ENCODE data around the gene HAT1. TPM values are rescaled to one million over a fixed set of nuclear protein-coding genes. Genes with fewer than 3 reads are reported as not detected.

HAT1 gene
- total RNA-seq, 1 experiment from 2014 or later = 56.8 TPM

DNA sequence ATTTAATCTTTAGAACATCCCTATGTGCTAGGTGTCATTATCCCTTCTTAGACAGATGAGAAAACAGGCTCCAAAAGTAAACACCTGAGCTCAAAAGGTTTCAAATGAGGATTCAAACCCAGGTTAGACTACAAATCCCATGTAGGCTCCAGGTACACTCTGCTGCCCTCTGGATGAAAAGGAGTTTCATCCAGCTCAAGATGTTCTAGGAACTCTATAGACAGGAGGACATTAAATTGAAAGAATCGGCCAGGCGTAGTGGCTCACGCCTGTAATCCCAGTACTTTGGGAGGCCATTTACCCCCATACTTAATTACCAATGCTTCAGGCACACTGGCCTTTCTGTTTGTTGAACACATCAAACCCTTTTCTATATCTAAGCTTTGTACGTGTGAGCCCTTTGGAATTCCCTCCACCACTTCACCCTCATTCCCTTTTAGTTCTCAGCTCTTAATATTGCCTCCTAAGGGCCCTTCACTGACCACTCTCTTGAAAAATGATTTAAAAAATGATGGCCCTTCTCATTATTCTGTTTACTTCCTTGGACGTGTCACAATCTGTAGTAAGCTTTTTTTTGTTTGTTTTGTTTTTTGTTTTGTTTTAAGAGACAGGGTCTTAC, 38.9 kb upstream of the HAT1 start:
- peaks cover 85% of the 10 kb centered on the region for H3K79me2 ChIP-seq (ENCODE audit: low read length)
- H3K9me2 ChIP-seq (replicated peaks; ENCODE audit: insufficient read depth, low read length) = no peaks in the 10 kb centered on the region
- H4K20me1 ChIP-seq (ENCODE audit: insufficient read depth, low read depth, low read length) = no peaks in the 10 kb centered on the region
- no peaks in the 10 kb centered on the region for H3K27me3 ChIP-seq (ENCODE audit: low read length)
- H2AFZ ChIP-seq (ENCODE audit: low read length) = no peak overlapping the region
- no peak for DNase-seq
- H3K36me3 ChIP-seq (ENCODE audit: insufficient read depth, low read length) = peaks cover 20% of the 10 kb centered on the region; the same call in 1 of the 2 replicates
- H3K9me3 ChIP-seq (ENCODE audit: low read length) = no peaks in the 10 kb centered on the region
- H3K4me2 ChIP-seq (ENCODE audit: low read depth, low read length, poor library complexity, severe bottlenecking) = no peak overlapping the region
- H3K27ac ChIP-seq (ENCODE audit: low read length) = no peak overlapping the region
- no peaks in the 10 kb centered on the region for H3K4me1 ChIP-seq (ENCODE audit: low read length)
- no peak overlapping the region for H3K9ac ChIP-seq (ENCODE audit: low read length)
- no peak overlapping the region for H3K4me3 ChIP-seq (ENCODE audit: low read length)

DNA sequence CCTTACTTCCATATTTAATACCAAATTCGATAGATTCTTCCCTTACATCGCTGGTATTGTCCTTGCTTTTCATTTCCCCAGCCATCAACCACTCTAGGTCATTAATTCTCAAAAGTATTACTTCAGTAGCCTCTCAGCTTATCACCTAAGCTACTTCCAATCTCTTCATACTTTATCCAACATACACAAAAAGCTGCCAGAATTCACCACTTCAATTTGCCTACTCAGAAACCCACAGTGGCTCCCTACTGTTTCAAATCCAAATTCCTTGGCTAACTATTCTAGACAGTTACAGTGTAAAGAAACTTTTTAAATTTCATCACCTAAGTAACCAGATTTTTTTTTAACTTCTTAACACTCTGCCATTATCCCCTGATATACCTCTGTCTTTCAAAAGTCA, 32.9 kb upstream of the HAT1 start:
- peaks cover 18% of the 10 kb centered on the region for H3K4me1 ChIP-seq (ENCODE audit: low read length)
- H3K27me3 ChIP-seq (ENCODE audit: low read length) = no peaks in the 10 kb centered on the region
- H3K4me2 ChIP-seq (ENCODE audit: low read depth, low read length, poor library complexity, severe bottlenecking) = no peak overlapping the region
- H4K20me1 ChIP-seq (ENCODE audit: insufficient read depth, low read depth, low read length) = no peaks in the 10 kb centered on the region
- H3K4me3 ChIP-seq (ENCODE audit: low read length) = no peak overlapping the region
- H3K9ac ChIP-seq (ENCODE audit: low read length) = no peak overlapping the region
- peak overlapping the region; percentile 37; the same call in 1 of the 2 replicates for H3K27ac ChIP-seq (ENCODE audit: low read length)
- no peak overlapping the region for H2AFZ ChIP-seq (ENCODE audit: low read length)
- DNase-seq = no peak
- H3K79me2 ChIP-seq (ENCODE audit: low read length) = peaks cover 84% of the 10 kb centered on the region
- peaks cover 35% of the 10 kb centered on the region for H3K36me3 ChIP-seq (ENCODE audit: insufficient read depth, low read length)
- H3K9me3 ChIP-seq (ENCODE audit: low read length) = no peaks in the 10 kb centered on the region
- H3K9me2 ChIP-seq (replicated peaks; ENCODE audit: insufficient read depth, low read length) = no peaks in the 10 kb centered on the region

DNA sequence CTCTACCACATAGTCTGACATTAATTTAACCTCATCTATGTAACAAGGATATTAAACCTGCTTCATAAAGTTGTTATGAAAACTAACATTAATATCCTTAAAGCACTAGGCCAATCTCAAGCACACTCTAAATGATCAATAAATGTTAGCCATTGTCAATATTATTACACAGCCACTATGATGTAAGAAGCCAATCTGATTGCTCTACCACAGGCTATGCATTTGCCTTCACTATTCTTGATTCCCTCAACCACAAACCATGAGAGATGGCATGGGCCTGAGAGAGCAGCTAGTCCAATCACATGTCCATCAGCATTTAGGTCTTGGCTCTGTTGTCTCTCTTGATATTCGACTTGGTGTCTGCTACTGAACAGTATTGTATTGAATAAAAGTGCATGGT, 32.5 kb upstream of the HAT1 start:
- Histone ChIP-seq H3K4me3 (ENCODE audit: low read length) (no peak overlapping the region), H3K79me2 (ENCODE audit: low read length) (peaks cover 81% of the 10 kb centered on the region), H3K4me1 (ENCODE audit: low read length) (peaks cover 22% of the 10 kb centered on the region), H3K9me3 (ENCODE audit: low read length) (no peaks in the 10 kb centered on the region), H3K36me3 (ENCODE audit: insufficient read depth, low read length) (peaks cover 35% of the 10 kb centered on the region), H3K4me2 (ENCODE audit: low read depth, low read length, poor library complexity, severe bottlenecking) (no peak overlapping the region), H4K20me1 (ENCODE audit: insufficient read depth, low read depth, low read length) (no peaks in the 10 kb centered on the region), H2AFZ (ENCODE audit: low read length) (no peak overlapping the region), H3K9me2 (replicated peaks; ENCODE audit: insufficient read depth, low read length) (no peaks in the 10 kb centered on the region), H3K27ac (ENCODE audit: low read length) (peak overlapping the region; percentile 37; the same call in 1 of the 2 replicates), H3K9ac (ENCODE audit: low read length) (no peak overlapping the region), H3K27me3 (ENCODE audit: low read length) (no peaks in the 10 kb centered on the region)
- DNase-seq = no peak

DNA sequence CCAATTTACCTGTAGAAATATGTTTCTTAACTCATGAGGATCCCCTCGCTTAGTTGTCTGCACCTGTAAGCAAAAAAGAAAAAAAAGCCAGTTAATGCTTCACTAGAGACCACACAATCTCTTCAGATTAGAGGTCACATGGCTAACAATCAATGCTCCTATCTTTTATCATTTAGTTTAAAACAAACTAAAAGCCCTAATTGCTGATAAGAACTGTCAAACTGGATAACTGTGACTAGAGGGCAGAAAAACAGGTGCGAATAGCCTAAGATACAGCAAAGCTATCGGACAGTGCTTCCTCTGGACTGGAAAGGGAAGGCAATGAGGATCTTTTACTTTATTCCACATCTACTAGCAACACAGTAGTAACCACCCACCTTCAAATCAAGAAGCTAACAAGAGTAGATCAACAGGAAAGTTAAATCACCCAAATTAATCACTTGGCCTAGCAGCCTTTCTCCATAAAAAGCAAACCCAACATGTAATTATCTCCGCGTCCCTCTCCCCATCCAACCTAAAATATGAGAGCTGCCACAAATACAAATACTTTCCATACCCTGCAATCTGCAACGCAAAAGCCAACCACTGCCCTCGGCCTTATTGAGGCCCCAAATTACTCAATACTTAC, 29.0 kb upstream of the HAT1 start:
- peak overlapping the region; percentile 50; the same call in 1 of the 2 replicates for H3K27ac ChIP-seq (ENCODE audit: low read length)
- no peak for DNase-seq

DNA sequence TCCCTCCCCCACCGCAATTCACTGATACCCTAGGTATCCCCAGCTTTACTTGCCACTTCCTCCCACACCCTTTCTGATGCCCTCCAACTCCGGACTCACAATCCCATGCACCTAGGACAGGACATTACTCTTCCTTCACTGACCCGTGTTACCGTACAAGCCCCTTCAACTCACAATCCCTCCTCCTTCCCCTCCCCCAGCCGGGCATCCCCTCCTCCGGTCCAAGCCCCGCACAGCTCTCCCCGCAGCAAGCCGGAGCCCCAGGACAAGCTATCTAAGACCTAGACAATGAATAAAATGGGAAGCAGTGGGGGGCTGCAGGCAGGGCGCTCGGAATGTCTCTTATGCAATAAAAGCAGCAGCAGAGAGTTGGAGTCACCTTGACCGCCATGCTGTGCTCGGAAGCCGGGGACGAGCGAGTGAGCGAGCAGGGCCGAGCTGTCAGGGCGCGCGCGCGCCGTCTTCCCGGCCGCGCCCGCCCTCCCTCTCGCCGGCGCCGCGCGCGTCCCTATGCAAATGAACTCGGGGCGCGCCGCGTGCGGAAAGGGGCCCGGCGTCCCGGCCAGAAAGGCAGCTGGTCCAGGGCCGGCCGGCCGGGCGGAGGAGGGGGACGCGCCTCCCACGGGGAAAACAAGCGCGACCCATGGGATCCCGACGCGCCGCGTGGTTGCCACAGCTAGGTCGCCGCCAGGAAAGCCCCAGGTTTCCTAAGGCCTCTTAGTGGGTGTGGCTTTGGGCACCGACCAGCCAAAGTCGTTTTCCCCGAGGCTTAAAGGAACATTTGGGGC, 28.2 kb upstream of the HAT1 start, which contains the start of gene SLC25A12:
TSS of gene SLC25A12 (minus strand) at position 421 of the 788 bp plus-strand sequence. CDS start at position 391, 30 bp downstream.
- H3K79me2 ChIP-seq (ENCODE audit: low read length) = peaks cover 49% of the 10 kb centered on the region

More for the DNA sequence above, 29.0 kb upstream of the HAT1 start:
- peaks cover 27% of the 10 kb centered on the region for H3K36me3 ChIP-seq (ENCODE audit: insufficient read depth, low read length)
- peaks cover 25% of the 10 kb centered on the region for H3K4me1 ChIP-seq (ENCODE audit: low read length)
- H3K4me2 ChIP-seq (ENCODE audit: low read depth, low read length, poor library complexity, severe bottlenecking) = peak overlapping the region; percentile 82
- H2AFZ ChIP-seq (ENCODE audit: low read length) = peak overlapping the region; percentile 94; the same call in 1 of the 2 replicates
- no peaks in the 10 kb centered on the region; the same call in 1 of the 2 replicates for H3K27me3 ChIP-seq (ENCODE audit: low read length)
- H3K9me3 ChIP-seq (ENCODE audit: low read length) = 0 out of 2 replicates have a peak, but pooled peaks cover 3% of the 10 kb centered on the region
- H3K9me2 ChIP-seq (replicated peaks; ENCODE audit: insufficient read depth, low read length) = no peaks in the 10 kb centered on the region
- H3K79me2 ChIP-seq (ENCODE audit: low read length) = peaks cover 56% of the 10 kb centered on the region
- H4K20me1 ChIP-seq (ENCODE audit: insufficient read depth, low read depth, low read length) = no peaks in the 10 kb centered on the region
- peak overlapping the region; percentile 88 for H3K4me3 ChIP-seq (ENCODE audit: low read length)
- H3K9ac ChIP-seq (ENCODE audit: low read length) = peak overlapping the region; percentile 89

DNA sequence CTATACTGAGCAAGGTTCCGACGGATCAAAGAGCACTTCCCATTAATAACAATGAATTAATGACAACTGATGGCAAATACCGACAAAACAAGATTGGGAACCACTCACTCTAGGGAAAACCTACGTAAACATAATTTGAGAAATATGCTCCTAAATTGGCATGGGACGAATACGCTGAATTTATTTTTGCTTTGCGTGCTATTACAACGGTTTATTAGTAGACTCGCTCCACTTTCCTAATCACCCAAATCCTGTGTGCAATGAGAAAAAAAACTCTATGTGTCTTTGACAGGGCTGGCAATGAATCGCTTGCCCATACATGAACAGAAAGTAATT, 27.7 kb upstream of the HAT1 start:
- Histone ChIP-seq H3K79me2 (ENCODE audit: low read length) (peaks cover 44% of the 10 kb centered on the region), H2AFZ (ENCODE audit: low read length) (peak overlapping the region; percentile 82), H3K9ac (ENCODE audit: low read length) (peak overlapping the region; percentile 89), H3K4me2 (ENCODE audit: low read depth, low read length, poor library complexity, severe bottlenecking) (peak overlapping the region; percentile 82), H3K4me1 (ENCODE audit: low read length) (peaks cover 25% of the 10 kb centered on the region), H3K27me3 (ENCODE audit: low read length) (peaks cover 3% of the 10 kb centered on the region; the same call in 1 of the 2 replicates), H3K9me3 (ENCODE audit: low read length) (0 out of 2 replicates have a peak, but pooled peaks cover 6% of the 10 kb centered on the region), H3K36me3 (ENCODE audit: insufficient read depth, low read length) (peaks cover 16% of the 10 kb centered on the region), H3K4me3 (ENCODE audit: low read length) (peak overlapping the region; percentile 88), H4K20me1 (ENCODE audit: insufficient read depth, low read depth, low read length) (no peaks in the 10 kb centered on the region), H3K9me2 (replicated peaks; ENCODE audit: insufficient read depth, low read length) (no peaks in the 10 kb centered on the region), H3K27ac (ENCODE audit: low read length) (peak overlapping the region; percentile 25; the same call in 1 of the 2 replicates)
- DNase-seq = no peak

More for the DNA sequence above, 28.2 kb upstream of the HAT1 start, which contains the start of gene SLC25A12:
- Histone ChIP-seq H3K27me3 (ENCODE audit: low read length) (peaks cover 3% of the 10 kb centered on the region; the same call in 1 of the 2 replicates), H3K4me2 (ENCODE audit: low read depth, low read length, poor library complexity, severe bottlenecking) (peak within 1 kb of the TSS; percentile 82), H3K36me3 (ENCODE audit: insufficient read depth, low read length) (peaks cover 22% of the 10 kb centered on the region), H3K4me3 (ENCODE audit: low read length) (peak within 1 kb of the TSS; percentile 88), H3K9ac (ENCODE audit: low read length) (peak within 1 kb of the TSS; percentile 89), H3K9me3 (ENCODE audit: low read length) (0 out of 2 replicates have a peak, but pooled peaks cover 6% of the 10 kb centered on the region), H2AFZ (ENCODE audit: low read length) (peak within 1 kb of the TSS; percentile 94), H3K27ac (ENCODE audit: low read length) (peak within 1 kb of the TSS; percentile 50; the same call in 1 of the 2 replicates), H3K9me2 (replicated peaks; ENCODE audit: insufficient read depth, low read length) (no peaks in the 10 kb centered on the region), H3K4me1 (ENCODE audit: low read length) (peaks cover 25% of the 10 kb centered on the region), H4K20me1 (ENCODE audit: insufficient read depth, low read depth, low read length) (no peaks in the 10 kb centered on the region)
- peak; percentile 95 for DNase-seq

DNA sequence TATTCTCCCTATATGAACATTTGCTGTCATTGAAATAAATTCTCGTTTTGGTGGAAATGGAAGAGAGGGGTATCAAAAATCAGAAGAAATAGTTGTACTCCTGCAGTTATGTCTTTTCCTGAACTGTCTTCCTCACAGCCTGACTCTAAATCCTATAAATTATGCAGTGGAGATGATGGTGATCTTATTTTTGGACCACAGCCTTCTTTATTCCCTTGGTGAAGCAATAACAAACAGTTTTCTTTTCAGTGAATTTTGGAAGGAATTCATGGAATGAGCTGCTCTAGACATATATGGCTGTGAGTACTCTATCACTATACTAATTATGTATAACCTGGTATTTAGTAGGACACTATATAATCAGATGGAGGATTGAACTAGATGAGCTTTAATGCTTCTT, 26.5 kb upstream of the HAT1 start:
- Histone ChIP-seq H3K27me3 (ENCODE audit: low read length) (peaks cover 3% of the 10 kb centered on the region; the same call in 1 of the 2 replicates), H4K20me1 (ENCODE audit: insufficient read depth, low read depth, low read length) (no peaks in the 10 kb centered on the region), H3K9me3 (ENCODE audit: low read length) (0 out of 2 replicates have a peak, but pooled peaks cover 6% of the 10 kb centered on the region), H3K4me2 (ENCODE audit: low read depth, low read length, poor library complexity, severe bottlenecking) (no peak overlapping the region), H3K9ac (ENCODE audit: low read length) (no peak overlapping the region), H3K4me1 (ENCODE audit: low read length) (peaks cover 21% of the 10 kb centered on the region), H3K36me3 (ENCODE audit: insufficient read depth, low read length) (peaks cover 8% of the 10 kb centered on the region; the same call in 1 of the 2 replicates), H3K79me2 (ENCODE audit: low read length) (peaks cover 32% of the 10 kb centered on the region), H3K9me2 (replicated peaks; ENCODE audit: insufficient read depth, low read length) (no peaks in the 10 kb centered on the region), H2AFZ (ENCODE audit: low read length) (no peak overlapping the region), H3K27ac (ENCODE audit: low read length) (no peak overlapping the region), H3K4me3 (ENCODE audit: low read length) (no peak overlapping the region)
- DNase-seq = no peak
